MM.1S (cell line): ENCODE measurements around the gene RSBN1L.

ENCODE experiments used
- EZH2 ChIP-seq: fragments of 300-600 bp; sonication (generic); optimal IDR thresholded peaks from 2 replicates; pipeline ENCODE3; 2017; ENCODE audit warnings: low read depth, mild to moderate bottlenecking, antibody characterized with exemption, low read length, mixed read lengths
- TF ChIP-seq, protein P1 (sequence below): fragments of 300-600 bp; sonication (generic); IDR thresholded peaks from 2 replicates; pipeline ENCODE4 v1.5.1; 2016; ENCODE audit warnings: antibody characterized with exemption, low read length, mixed read lengths

DNA sequence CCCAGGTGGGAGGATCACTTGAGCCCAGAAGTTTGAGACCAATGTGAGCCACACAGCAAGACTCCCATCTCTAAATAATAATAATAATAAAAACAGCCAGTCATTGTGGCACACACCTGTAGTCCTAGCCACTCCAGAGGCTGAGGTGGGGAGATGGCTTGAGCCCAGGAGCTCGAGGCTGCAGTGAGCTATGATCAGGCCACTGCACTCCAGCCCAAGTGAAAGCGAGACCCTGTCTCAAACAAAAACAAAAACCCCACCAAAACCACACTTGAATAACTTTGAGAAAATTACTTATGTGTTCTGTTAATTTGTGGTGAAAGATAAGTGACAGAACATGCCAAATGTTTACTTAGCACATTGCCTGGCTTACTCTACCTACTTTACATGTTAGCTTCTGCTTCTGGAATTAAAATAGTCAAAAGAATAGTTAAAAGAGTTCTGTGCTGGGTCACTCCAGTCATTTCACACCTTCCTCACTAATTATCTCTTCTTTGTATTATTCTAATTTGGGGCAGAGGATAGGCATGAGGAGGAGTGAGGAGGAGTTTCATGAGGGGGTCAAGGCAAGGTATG lies 92.2 kb downstream of the RSBN1L start:
- no peak for TF ChIP-seq EZH2
- TF ChIP-seq, protein P1, sequence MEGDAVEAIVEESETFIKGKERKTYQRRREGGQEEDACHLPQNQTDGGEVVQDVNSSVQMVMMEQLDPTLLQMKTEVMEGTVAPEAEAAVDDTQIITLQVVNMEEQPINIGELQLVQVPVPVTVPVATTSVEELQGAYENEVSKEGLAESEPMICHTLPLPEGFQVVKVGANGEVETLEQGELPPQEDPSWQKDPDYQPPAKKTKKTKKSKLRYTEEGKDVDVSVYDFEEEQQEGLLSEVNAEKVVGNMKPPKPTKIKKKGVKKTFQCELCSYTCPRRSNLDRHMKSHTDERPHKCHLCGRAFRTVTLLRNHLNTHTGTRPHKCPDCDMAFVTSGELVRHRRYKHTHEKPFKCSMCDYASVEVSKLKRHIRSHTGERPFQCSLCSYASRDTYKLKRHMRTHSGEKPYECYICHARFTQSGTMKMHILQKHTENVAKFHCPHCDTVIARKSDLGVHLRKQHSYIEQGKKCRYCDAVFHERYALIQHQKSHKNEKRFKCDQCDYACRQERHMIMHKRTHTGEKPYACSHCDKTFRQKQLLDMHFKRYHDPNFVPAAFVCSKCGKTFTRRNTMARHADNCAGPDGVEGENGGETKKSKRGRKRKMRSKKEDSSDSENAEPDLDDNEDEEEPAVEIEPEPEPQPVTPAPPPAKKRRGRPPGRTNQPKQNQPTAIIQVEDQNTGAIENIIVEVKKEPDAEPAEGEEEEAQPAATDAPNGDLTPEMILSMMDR, result no peak
